ENCODE measurements around the gene OPRD1.

DNA sequence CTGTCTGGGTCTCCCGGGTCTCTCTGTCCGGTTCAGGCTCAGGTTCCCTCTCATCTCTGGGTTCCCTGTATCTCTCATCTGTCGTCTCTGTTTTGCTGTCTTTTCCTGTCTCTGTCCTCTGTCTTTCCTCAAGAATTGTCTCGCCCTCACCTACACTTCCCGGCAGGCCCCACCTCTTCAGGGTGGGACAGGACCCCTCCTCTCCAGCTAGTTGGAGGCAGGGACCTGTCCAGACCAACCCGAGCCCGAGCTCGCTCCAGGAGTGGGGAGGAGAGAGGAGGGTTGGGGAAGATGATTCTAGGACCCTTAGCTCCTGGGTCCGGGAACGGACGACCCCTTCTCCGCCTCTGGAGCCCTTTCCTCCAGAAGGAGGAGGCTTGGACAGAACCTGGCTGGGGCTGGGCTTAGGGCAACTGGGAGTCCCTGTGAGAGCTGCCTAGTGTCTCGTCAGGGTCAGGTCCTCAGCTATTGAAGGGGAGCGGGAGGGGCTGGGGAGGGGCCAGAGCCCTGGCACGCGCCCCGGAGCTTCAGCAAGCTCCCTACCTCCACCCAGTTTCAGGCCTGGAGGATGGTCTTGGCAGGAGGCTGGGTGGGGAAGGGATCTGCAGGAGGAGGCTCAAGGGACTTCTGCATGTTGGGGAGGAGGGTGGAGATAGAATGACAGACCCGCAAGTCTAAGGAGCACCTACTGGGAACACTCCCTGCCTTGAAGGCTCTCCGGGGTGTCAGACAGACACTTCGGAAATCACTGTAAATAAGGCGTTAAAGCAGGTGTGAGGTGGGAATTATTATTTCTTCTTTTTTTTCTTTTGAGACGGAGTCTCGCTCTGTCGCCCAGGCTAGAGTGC is 76.1 kb downstream of the OPRD1 start:
- TF ChIP-seq BACH2 (CRISPR knock-in tag; IDR thresholded peaks at IDR 0.05; ENCODE audit: borderline replicate concordance), result no peak
- TF ChIP-seq ZNF8 (CRISPR knock-in tag; IDR thresholded peaks at IDR 0.05), result no peak
- no peak for TF ChIP-seq PPARA (CRISPR knock-in tag; IDR thresholded peaks at IDR 0.05; ENCODE audit: borderline replicate concordance)
- no peak for TF ChIP-seq ZFP3 (CRISPR knock-in tag; IDR thresholded peaks at IDR 0.05)
- TF ChIP-seq ZFP30 (CRISPR knock-in tag; IDR thresholded peaks at IDR 0.05), result no peak
- TF ChIP-seq CSDC2 (CRISPR knock-in tag; IDR thresholded peaks at IDR 0.05), result no peak
- TF ChIP-seq, protein P1, sequence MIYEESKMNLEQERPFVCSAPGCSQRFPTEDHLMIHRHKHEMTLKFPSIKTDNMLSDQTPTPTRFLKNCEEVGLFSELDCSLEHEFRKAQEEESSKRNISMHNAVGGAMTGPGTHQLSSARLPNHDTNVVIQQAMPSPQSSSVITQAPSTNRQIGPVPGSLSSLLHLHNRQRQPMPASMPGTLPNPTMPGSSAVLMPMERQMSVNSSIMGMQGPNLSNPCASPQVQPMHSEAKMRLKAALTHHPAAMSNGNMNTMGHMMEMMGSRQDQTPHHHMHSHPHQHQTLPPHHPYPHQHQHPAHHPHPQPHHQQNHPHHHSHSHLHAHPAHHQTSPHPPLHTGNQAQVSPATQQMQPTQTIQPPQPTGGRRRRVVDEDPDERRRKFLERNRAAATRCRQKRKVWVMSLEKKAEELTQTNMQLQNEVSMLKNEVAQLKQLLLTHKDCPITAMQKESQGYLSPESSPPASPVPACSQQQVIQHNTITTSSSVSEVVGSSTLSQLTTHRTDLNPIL (CRISPR knock-in tag; IDR thresholded peaks at IDR 0.05; ENCODE audit: low read depth), result no peak
- TF ChIP-seq, protein P2, sequence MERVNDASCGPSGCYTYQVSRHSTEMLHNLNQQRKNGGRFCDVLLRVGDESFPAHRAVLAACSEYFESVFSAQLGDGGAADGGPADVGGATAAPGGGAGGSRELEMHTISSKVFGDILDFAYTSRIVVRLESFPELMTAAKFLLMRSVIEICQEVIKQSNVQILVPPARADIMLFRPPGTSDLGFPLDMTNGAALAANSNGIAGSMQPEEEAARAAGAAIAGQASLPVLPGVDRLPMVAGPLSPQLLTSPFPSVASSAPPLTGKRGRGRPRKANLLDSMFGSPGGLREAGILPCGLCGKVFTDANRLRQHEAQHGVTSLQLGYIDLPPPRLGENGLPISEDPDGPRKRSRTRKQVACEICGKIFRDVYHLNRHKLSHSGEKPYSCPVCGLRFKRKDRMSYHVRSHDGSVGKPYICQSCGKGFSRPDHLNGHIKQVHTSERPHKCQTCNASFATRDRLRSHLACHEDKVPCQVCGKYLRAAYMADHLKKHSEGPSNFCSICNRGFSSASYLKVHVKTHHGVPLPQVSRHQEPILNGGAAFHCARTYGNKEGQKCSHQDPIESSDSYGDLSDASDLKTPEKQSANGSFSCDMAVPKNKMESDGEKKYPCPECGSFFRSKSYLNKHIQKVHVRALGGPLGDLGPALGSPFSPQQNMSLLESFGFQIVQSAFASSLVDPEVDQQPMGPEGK (CRISPR knock-in tag; IDR thresholded peaks at IDR 0.05; ENCODE audit: borderline replicate concordance), result no peak
- TF ChIP-seq OSR1 (CRISPR knock-in tag; IDR thresholded peaks at IDR 0.05), result no peak
- TF ChIP-seq ARNTL (CRISPR knock-in tag; IDR thresholded peaks at IDR 0.05; ENCODE audit: borderline replicate concordance, low read depth), result no peak
- no peak for TF ChIP-seq RARB (CRISPR knock-in tag; IDR thresholded peaks at IDR 0.05)
- TF ChIP-seq ISL1 (CRISPR knock-in tag; IDR thresholded peaks at IDR 0.05), result no peak
- TF ChIP-seq, protein P3, sequence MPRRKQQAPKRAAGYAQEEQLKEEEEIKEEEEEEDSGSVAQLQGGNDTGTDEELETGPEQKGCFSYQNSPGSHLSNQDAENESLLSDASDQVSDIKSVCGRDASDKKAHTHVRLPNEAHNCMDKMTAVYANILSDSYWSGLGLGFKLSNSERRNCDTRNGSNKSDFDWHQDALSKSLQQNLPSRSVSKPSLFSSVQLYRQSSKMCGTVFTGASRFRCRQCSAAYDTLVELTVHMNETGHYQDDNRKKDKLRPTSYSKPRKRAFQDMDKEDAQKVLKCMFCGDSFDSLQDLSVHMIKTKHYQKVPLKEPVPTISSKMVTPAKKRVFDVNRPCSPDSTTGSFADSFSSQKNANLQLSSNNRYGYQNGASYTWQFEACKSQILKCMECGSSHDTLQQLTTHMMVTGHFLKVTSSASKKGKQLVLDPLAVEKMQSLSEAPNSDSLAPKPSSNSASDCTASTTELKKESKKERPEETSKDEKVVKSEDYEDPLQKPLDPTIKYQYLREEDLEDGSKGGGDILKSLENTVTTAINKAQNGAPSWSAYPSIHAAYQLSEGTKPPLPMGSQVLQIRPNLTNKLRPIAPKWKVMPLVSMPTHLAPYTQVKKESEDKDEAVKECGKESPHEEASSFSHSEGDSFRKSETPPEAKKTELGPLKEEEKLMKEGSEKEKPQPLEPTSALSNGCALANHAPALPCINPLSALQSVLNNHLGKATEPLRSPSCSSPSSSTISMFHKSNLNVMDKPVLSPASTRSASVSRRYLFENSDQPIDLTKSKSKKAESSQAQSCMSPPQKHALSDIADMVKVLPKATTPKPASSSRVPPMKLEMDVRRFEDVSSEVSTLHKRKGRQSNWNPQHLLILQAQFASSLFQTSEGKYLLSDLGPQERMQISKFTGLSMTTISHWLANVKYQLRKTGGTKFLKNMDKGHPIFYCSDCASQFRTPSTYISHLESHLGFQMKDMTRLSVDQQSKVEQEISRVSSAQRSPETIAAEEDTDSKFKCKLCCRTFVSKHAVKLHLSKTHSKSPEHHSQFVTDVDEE (CRISPR knock-in tag; IDR thresholded peaks at IDR 0.05), result no peak

Data from SK-N-SH treated with all-trans-retinoic acid at 6 μM for 48 hours (cell line).